Breast epithelium (tissue), 3 donors: Measurements from ENCODE around the gene MAPK8.

Experiments
- POLR2A ChIP-seq: fragments of 450-650 bp; IDR thresholded peaks from one replicate; pipeline ENCODE4 v1.6.1; 2016; ENCODE audit warnings: antibody characterized with exemption, mild to moderate bottlenecking, moderate library complexity
- POLR2AphosphoS5 ChIP-seq, 3 donors: sonication (generic); formaldehyde crosslinking; IDR thresholded peaks; one replicate each; pipeline ENCODE4 v1.6.1; 2017; ENCODE audit warnings: antibody characterized with exemption in 3 of 3
- TF ChIP-seq, protein P1 (sequence below), 3 donors: fragments of 450-650 bp; IDR thresholded peaks; one replicate each; pipeline ENCODE4 v1.5.1; 2016 to 2017; ENCODE audit warnings: antibody characterized with exemption in 3 of 3, mild to moderate bottlenecking in 3 of 3, moderate library complexity in 3 of 3

DNA sequence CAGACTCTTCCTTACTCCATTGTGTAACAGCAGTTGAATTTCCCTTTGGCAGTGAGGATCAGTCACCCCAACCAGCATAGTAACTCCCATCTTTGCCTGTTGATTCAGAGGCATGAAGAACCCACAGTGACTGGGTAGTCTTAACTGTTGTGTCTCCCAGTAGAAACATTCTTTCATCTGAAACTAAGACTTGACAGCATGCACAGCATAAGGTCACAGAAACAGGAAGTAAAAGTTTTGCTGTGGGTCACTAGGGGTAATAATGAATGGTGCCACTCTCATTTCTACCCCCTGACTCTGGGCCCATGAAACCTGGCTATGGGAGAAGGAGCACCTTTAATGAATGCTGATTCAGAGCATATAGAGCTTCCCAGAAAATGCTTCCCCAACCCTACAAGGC, 23.6 kb upstream of the MAPK8 start:
- TF ChIP-seq, protein P1, sequence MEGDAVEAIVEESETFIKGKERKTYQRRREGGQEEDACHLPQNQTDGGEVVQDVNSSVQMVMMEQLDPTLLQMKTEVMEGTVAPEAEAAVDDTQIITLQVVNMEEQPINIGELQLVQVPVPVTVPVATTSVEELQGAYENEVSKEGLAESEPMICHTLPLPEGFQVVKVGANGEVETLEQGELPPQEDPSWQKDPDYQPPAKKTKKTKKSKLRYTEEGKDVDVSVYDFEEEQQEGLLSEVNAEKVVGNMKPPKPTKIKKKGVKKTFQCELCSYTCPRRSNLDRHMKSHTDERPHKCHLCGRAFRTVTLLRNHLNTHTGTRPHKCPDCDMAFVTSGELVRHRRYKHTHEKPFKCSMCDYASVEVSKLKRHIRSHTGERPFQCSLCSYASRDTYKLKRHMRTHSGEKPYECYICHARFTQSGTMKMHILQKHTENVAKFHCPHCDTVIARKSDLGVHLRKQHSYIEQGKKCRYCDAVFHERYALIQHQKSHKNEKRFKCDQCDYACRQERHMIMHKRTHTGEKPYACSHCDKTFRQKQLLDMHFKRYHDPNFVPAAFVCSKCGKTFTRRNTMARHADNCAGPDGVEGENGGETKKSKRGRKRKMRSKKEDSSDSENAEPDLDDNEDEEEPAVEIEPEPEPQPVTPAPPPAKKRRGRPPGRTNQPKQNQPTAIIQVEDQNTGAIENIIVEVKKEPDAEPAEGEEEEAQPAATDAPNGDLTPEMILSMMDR (IDR thresholded peaks at IDR 0.05), result no peak
- TF ChIP-seq POLR2A (no peak), POLR2AphosphoS5 (IDR thresholded peaks at IDR 0.05) (no peak)
